Panc1 (cell line): ENCODE measurements around the gene TMEM273. TPM values are rescaled to one million over a fixed set of nuclear protein-coding genes. Genes with fewer than 3 reads are reported as not detected.

Experiments used
- ATAC-seq: fragments of 200-7000 bp; cut with Tn5 transposase; 2 replicates; pipeline ENCODE4 v1.9.1; 2020; ENCODE audit warnings: mild to moderate bottlenecking, moderate library complexity
- BruUV-seq: library from RNA; stranded (reverse); fragments of 400-500 nt; replicated peaks from 2 replicates; lab custom pipeline; 2021; lab: Mats Ljungman, UMichigan
- CTCF ChIA-PET: fragments of 300-600 bp; sonication (Branson Sonifier 250); formaldehyde crosslinking; loops from one replicate; lab custom pipeline; 2022; ENCODE audit warnings: antibody characterized with exemption; lab: Charles Lee
- POLR2A ChIA-PET: fragments of 300-600 bp; sonication (Branson Sonifier 250); formaldehyde crosslinking; loops from one replicate; lab custom pipeline; 2022; ENCODE audit warnings: antibody characterized with exemption; lab: Charles Lee
- DNase-seq: peaks from one replicate; pipeline ENCODE4 v3.0.0-alpha.2; 2010; ENCODE audit warnings: low read depth, low spot score
- H3K27ac ChIP-seq: 2 replicates; pipeline ENCODE4 v1.5.1; 2011; ENCODE audit warnings: mild to moderate bottlenecking, low read length, inconsistent platforms
- H3K27me3 ChIP-seq: fragments of 200-500 bp; sonication (Bioruptor generic); 2 replicates; pipeline ENCODE4 v1.6.0; 2014; ENCODE audit warnings: low read length, inconsistent platforms; ENCODE audit not compliant: control insufficient read depth, insufficient read depth
- H3K36me3 ChIP-seq: fragments of 200-500 bp; sonication (Bioruptor generic); 2 replicates; pipeline ENCODE4 v1.5.1; 2014; ENCODE audit warnings: inconsistent platforms, mild to moderate bottlenecking, low read length, moderate library complexity; ENCODE audit not compliant: control insufficient read depth, insufficient read depth
- H3K4me1 ChIP-seq: 2 replicates; pipeline ENCODE4 v1.5.1; 2011; ENCODE audit warnings: inconsistent platforms, mild to moderate bottlenecking, low read length, moderate library complexity; ENCODE audit not compliant: control insufficient read depth, insufficient read depth
- H3K4me3 ChIP-seq, 2 experiments: 2 replicates each; pipeline ENCODE4 v1.5.1; 2011 to 2012; ENCODE audit warnings: low read depth in 2 of 2, low read length in 2 of 2, mild to moderate bottlenecking in 2 of 2, inconsistent platforms in 1 of 2, moderate library complexity in 1 of 2
- H3K9me3 ChIP-seq: fragments of 200-500 bp; sonication (Bioruptor generic); 2 replicates; pipeline ENCODE4 v1.5.1; 2014; ENCODE audit warnings: low read depth, mild to moderate bottlenecking, inconsistent platforms, low read length, moderate library complexity; ENCODE audit not compliant: control insufficient read depth, insufficient read depth
- CTCF ChIP-seq: fragments of 450-650 bp; IDR thresholded peaks from 2 replicates; pipeline ENCODE4 v1.5.1; 2017; ENCODE audit warnings: mild to moderate bottlenecking
- POLR2AphosphoS5 ChIP-seq: IDR thresholded peaks from 2 replicates; pipeline ENCODE4 v1.6.1; 2012; ENCODE audit warnings: mild to moderate bottlenecking, low read depth, low read length, moderate library complexity
- REST ChIP-seq, 2 experiments: IDR thresholded peaks; 2 replicates each; pipeline ENCODE4 v1.6.1; 2011 to 2012; ENCODE audit warnings: low read depth in 2 of 2, control low read depth in 1 of 2, low read length in 1 of 2, mild to moderate bottlenecking in 1 of 2, moderate library complexity in 1 of 2; ENCODE audit not compliant: insufficient read depth in 1 of 2
- SIN3A ChIP-seq: IDR thresholded peaks from 2 replicates; pipeline ENCODE4 v1.6.1; 2012; ENCODE audit warnings: low read depth, mild to moderate bottlenecking, low read length, moderate library complexity, borderline replicate concordance; ENCODE audit not compliant: insufficient read depth
- TCF7L2 ChIP-seq: IDR thresholded peaks from 2 replicates; pipeline ENCODE4 v1.6.1; 2011; ENCODE audit warnings: mild to moderate bottlenecking, low read depth, low read length, inconsistent platforms
- in situ Hi-C: cut with HindIII; loops from 2 replicates; pipeline ENCODE4 v1.10.0; 2016; ENCODE audit warnings: low sequenced_read_pairs, low pct_unique_long_range_greater_than_20kb
- intact Hi-C: fragments of 100-400 bp; cut with micrococcal nuclease; formaldehyde crosslinking; loops from one replicate; pipeline ENCODE4 v1.10.0; 2022; ENCODE audit not compliant: unreplicated experiment
- total RNA-seq: library from RNA; stranded (reverse); gene quantifications from one replicate; pipeline ENCODE4 v1.2.1, GENCODE V29; 2021; ENCODE audit not compliant: unreplicated experiment

TMEM273 gene
- total RNA-seq, 1 experiment from 2014 or later, result 0.23 TPM

- in situ Hi-C loops, result no loop called here
- POLR2A ChIA-PET, result no interaction called here
- TF ChIP-seq POLR2AphosphoS5 (no peak), CTCF (no peak), TCF7L2 (no peak), SIN3A (no peak), REST (IDR thresholded peaks at IDR 0.05; ENCODE audit: insufficient read depth in 1 of 2, low read depth in 2 of 2, low read length in 1 of 2) (no peak)
- Histone ChIP-seq H3K9me3 (no peaks in the 10 kb centered on the region; the same call in 1 of the 2 replicates), H3K36me3 (no peaks in the 10 kb centered on the region), H3K27ac (no peak overlapping the region), H3K4me1 (no peaks in the 10 kb centered on the region), H3K27me3 (peaks cover 11% of the 10 kb centered on the region), H3K4me3 (no peak overlapping the region)
- no TSS peak for BruUV-seq
- ATAC-seq, result no peak
- no peak for DNase-seq
- CTCF ChIA-PET, result interaction anchor here (0.6 kb wide), 2 partner anchors 8 to 605 kb away, joined by 4 to 10 read pairs; no protein-coding TSS in a partner anchor
- intact Hi-C loops, result no loop called here
These were observed 49.8 kb downstream of the TMEM273 start for GRCh38 chr10:49138361-49138891.

GRCh38 chr10:49136525-49136924 is 51.7 kb downstream of the TMEM273 start:
- Histone ChIP-seq H3K4me3 (no peak overlapping the region), H3K36me3 (no peaks in the 10 kb centered on the region), H3K27me3 (peaks cover 14% of the 10 kb centered on the region), H3K9me3 (no peaks in the 10 kb centered on the region; the same call in 1 of the 2 replicates), H3K27ac (no peak overlapping the region), H3K4me1 (no peaks in the 10 kb centered on the region)
- ChIA-PET POLR2A (no interaction called here), CTCF (no interaction called here)
- DNase-seq, result no peak
- intact Hi-C loops, result no loop called here
- in situ Hi-C loops, result no loop called here
- no TSS peak for BruUV-seq
- TF ChIP-seq REST (IDR thresholded peaks at IDR 0.05; ENCODE audit: insufficient read depth in 1 of 2, low read depth in 2 of 2, low read length in 1 of 2) (no peak), POLR2AphosphoS5 (no peak), TCF7L2 (no peak), SIN3A (no peak), CTCF (no peak)
- ATAC-seq, result no peak
